IPS-NIHi11 (cell line): Measurements from ENCODE around the gene FRAS1.
"Not testable (repeated sequence)": the region's sequence is repeated elsewhere in the genome, so short reads cannot be mapped to it uniquely, and the experiment has no call there.

Experiments used
- DNase-seq: peaks from one replicate; pipeline ENCODE4 v3.0.0; 2012; ENCODE audit warnings: mixed read lengths, low spot score

Gene FRAS1

GRCh38 chr4:78288327-78288726 lies 231.2 kb downstream of the FRAS1 start:
- DNase-seq: no peak

DNA sequence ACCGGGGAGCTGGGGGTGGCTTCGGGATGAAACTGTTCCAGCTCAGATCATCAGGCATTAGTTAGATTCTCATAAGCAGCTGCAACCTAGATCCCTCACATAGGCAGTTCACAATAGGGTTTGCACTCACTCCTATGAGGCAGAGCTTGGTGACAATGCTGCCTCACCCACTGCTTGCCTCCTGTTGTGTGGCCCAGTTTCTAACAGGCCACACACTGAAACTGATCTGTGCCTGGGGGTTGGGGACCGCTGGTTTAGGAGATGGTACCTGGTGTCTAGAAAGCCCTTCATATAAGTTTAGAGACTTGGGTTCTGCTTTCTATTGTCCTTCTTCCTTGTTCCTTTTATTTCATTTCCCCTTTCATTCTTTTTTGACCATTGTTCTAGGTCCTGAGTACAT lies 234.2 kb downstream of the FRAS1 start:
- no peak for DNase-seq

DNA sequence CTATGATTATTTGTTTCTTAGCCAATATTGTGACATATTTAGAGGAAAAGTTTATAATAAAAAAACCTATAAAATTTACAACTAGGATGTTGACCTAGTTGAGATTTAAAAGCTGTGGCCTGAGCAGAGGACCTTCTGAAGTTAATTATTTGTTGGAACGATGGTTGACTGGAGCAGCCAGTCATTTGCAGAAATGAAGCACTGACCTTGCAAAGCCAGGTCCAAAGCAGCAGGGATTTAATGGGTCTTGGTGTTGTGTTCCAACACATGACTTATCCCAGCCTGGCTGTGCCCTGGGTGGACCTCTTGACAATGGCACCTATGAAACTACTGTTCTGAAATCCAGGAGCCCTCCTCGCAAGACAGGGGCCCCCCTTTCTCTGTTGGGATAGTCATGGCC lies 235.2 kb downstream of the FRAS1 start:
- no peak for DNase-seq

DNA sequence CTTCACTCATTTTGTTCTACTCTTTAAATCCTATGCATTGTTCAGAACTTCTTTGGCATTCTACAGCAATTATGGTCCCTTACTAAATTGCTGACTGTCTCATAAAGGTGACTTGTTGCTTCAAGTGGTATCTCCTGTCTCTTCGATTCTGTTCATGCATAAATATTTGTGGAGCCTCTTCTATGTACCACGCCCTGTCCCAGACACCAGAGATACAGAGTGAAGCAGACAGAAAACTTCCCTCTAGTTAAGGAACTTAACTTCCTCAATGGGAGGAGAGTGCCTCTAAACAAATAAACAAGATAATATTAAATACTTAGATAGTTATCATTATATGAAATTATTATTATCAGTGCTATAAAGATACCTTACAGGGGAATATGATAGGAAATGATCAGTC lies 235.7 kb downstream of the FRAS1 start:
- DNase-seq: no peak

DNA sequence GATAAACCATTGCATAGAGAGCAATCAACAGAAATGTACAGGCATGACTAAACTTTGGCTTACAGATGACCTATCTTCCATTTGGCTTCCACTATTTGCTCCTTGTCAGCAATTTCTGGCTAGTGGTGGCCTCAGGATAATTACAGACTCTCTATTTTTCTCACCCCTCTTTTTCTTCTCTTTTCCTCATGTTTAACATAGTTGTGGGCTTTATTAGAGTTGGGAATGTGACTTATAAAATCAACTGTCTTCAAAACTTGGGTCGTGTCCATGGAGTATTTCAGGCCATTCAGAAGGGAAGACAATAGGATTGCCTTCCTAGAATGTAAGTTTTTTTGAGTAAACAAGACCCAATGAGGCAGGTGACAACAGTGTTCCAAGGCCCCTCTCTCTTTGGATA lies 236.2 kb downstream of the FRAS1 start:
- no peak for DNase-seq

DNA sequence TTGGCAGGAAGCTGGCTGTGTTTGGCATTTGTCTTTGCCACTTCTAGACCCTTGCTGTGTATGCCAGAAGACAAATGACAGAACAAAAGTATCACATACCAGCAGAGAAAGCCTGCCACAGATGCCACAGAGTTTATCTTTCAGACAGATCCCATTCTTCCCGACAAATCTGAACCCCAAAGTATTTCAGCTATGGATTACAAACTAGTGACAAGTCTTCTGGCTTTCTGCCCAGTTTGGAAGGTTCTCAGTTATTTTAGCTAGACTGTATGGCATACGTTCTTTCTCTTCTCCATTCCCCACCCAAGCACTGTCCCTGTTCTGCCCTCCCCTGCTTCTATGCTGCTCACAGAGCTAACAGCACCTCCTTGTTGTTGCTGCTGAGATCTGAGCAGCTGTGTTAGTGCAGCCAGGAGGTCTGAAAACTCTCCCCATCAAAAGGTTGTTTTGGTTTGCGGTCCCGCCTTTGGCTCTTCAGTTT lies 236.7 kb downstream of the FRAS1 start:
- DNase-seq: no peak

DNA sequence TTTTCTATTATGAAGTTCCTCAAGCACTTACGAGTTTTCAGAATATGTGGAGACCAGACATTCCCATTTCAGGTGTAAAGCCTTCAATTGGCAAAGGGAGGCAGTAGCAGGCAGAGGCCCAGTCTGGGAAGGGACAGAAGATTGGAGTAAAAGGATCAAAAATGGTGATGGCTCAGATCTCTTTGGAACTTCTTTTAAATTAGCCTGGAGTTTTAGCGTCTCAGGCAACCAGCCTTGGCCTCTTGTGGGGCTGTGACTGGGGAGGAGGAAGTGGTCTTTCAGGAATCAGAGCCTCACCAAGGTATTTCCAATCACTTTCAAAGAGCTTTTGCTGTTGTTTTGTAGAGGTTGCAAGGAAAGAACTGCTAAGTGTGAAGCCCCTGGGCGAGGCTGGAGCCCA lies 239.1 kb downstream of the FRAS1 start:
- no peak for DNase-seq

DNA sequence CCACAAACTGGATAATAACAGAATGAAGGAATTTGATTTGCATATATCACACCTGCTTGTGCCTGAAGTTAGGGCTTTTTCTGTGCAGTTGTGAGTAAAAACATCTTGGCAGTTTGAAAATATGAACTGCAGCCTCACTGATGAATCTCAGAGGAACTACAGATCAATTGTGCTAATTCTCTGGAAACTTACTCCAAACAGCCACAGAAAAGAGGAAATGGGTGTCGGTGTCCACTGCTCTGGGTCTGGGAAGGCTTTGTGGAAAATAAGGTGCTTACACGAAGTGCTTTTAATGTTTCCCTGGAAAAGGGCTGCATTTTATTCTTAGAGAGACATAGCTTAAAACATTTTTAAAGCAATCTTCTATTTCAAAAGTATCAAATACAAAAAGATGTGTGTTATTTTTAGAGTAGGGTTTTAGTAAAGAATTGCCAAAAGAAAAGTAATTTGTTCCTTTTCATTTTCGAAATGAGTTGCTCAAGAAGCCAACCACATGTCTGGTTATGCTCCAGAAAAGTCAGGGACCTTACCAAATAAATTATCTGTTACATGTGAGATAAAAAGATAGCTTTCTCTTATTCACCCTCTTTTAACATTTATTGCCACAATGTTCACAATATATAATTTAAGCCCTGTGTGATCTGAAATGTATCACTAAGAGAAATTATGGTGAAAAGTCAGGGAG lies 240.1 kb downstream of the FRAS1 start:
- no peak for DNase-seq

DNA sequence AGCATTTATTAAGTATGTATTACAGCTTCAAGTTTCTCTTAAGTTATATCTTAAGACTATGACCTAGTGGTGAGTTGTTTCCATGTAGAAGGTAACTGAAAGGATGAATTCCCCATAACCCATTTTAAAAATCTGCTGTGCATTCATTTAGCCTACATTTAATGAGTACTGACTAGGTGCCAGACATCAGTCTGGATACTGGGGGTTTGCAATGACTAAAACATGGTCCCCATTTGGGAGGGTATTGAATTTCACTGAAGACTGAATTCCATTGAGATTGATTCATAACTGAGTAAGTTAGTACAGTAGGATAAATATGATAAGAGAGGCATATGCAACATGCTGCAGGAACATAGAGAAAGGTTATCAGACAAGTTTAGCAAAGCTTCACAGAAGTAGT lies 241.5 kb downstream of the FRAS1 start:
- no peak for DNase-seq

GRCh38 chr4:78299565-78299972 lies 242.4 kb downstream of the FRAS1 start:
- no peak for DNase-seq

GRCh38 chr4:78307263-78307662 lies 250.1 kb downstream of the FRAS1 start:
- DNase-seq: not testable (repeated sequence)

DNA sequence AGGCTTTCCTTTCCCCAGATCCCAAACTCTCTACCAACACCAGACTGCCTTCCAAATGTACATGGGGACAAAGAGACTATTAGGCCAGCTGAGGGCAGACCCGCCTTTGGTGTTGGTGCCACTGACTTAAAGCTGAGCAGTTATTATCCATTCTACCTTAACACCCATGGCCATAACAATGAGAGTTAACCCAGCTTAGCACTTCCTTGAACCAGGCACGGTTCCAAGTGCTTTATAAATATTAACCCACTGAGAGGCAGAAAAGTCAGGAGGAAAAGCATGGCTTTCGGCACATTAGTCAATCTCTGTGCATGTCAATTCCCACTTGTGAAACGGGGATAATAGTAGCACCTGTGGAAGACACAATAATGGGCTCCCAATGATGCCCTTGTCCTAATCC lies 251.4 kb downstream of the FRAS1 start:
- DNase-seq: no peak

DNA sequence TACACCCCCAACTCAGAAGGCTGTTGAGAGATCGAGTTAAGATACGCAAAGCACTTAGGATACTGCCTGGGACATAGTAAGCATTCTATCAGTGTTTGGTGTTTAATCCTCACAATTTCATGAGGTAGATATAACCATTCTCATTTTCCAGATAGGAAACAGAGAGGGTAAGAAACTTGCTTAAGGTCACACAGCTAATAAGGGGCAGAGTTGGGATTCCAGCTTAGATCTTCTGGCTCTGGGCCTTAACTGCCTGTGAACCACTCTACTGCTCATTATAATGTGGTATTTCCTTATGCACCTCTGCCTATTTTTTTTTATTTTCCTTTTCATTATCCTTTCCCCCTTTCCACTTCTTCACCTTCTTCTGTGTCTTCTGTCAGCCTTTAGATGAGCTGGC lies 252.2 kb downstream of the FRAS1 start:
- no peak for DNase-seq

DNA sequence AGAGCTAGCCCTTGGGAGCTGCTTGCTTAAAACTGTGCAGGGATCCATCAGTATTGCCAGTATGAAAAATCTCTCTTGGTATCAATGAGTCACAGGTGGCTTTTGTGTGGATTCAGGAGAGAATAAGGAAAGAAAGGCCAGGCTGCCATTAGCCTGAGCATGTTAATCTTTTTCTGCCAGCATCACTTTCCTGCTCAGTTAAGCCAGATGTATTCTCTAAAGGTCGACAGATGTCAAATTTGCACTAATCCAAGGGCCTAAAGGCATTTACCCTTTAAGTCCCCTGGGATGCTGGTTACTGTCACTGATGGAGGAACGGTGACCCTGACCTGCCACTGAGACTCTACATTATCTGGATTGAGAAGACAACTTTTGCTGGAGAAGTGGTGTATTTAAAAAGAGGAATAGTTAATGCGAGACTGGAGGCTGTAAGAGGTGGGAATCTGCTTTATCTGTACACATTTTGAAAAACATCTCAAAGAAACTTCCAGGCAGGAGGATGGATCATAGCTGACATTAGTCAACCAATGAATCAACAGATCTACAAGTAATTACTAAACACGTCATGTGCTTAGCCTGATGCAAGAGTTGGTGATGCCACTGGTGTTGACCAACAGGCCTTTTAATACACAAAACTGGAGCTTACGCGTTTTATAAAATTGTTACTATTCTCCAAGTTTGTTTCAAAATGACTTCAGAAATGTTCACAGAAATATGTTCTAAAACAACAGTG lies 253.1 kb downstream of the FRAS1 start:
- no peak for DNase-seq

DNA sequence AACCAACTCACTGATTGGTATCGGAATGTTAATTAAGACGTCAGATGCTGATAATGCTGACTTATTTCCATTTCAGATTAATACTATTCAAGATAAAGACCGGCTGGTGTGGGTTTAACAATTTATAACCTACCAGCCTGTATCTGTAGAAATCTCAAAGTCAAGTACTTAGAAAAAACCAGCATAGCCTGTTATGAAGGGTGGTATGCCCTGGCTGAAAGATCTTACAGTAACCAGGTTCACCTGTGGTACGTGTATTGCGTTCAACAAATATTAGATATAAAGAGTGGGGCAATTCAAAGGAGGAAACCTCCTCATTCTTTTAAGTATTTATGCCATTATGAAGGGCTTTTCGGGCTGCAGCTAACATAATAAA lies 253.6 kb downstream of the FRAS1 start:
- DNase-seq: no peak

GRCh38 chr4:78311306-78311705 lies 254.2 kb downstream of the FRAS1 start:
- DNase-seq: peak; percentile 29

DNA sequence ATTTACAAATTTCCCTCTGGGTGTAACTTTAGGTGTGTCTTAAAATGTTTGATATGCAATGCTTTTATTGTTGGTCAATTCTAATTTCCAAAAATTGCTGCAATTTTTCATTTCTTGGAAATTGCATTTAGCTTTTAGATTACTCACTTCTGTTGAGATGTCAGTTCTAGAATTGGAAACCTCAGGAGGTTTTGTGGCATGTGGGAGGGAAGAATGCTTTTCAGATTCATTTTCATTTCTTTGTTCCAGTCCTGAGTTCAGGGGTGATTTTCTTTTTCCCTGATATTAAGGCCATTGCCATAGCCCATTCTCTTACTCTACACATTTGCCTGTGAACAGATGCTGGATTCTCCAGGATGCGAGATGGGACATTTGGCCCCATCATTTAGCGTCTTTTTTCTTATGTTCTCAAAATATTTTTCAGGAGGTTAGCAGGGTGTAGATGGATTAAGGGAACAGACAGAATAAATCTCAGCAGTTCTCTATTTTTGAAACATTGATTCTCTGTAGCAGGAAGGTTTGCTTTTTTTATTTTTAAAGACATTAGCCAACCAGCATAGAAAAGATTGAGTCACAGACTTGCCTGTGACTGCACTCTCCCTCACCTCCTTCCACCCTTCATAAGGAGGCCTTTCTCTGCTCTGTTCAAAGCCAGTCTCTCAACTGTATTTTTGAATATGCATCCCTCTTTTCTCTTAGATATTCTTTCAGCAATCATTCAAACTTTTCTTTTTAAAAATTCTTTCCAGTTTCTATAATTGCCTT lies 256.0 kb downstream of the FRAS1 start:
- DNase-seq: no peak

DNA sequence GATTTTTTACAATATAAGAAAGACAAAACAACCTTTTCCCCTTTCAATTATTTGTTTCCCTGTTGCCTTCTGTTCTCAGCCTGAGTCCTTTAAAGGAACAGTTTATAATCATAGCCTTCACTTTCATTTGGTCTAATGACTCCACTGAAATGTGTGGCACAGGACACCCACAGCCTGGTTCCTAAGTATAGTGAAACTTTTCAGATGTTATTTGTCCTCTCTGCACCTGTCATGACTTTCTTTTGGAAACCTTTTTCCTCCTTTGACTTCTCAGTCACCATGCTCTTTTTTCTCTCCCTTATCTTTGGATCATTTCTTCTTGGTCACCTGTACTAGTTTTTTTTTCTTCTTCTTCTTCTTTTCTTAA lies 256.6 kb downstream of the FRAS1 start:
- no peak for DNase-seq

- no peak for DNase-seq
Observed at GRCh38 chr4:78318126-78318525, 261.0 kb downstream of the FRAS1 start.

GRCh38 chr4:78320349-78320935 lies 263.3 kb downstream of the FRAS1 start:
- no peak for DNase-seq

- DNase-seq: no peak
Observed at GRCh38 chr4:78322032-78322431, 264.9 kb downstream of the FRAS1 start.

GRCh38 chr4:78323439-78323838 lies 266.3 kb downstream of the FRAS1 start:
- no peak for DNase-seq

DNA sequence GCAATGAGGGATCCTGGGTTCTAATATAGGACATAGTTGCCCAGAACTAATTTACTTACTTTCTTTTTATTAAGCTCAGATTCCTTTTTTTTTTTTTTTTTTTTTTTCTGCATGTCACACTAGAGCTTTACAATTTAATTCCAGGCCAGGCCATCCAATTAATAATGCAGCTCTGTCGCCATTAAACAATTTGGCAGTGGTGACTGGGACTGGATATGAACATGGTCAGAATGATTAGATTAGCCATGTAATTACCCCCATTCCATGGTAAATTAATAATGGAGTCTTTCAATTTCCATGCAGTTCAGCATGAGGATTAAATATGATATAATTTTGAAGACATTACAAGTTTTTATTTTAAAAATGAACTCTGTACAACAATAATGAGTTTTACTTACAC lies 267.5 kb downstream of the FRAS1 start:
- no peak for DNase-seq
